Medulla oblongata (tissue), 1 donor: ENCODE measurements around the gene TMEM61.
"Not testable (repeated sequence)": the region's sequence is repeated elsewhere in the genome, so short reads cannot be mapped to it uniquely, and the experiment has no call there.

Experiments
- DNase-seq: peaks from one replicate; pipeline ENCODE4 v3.0.0-alpha.2; 2015; ENCODE audit errors: extremely low spot score

TMEM61 gene

DNA sequence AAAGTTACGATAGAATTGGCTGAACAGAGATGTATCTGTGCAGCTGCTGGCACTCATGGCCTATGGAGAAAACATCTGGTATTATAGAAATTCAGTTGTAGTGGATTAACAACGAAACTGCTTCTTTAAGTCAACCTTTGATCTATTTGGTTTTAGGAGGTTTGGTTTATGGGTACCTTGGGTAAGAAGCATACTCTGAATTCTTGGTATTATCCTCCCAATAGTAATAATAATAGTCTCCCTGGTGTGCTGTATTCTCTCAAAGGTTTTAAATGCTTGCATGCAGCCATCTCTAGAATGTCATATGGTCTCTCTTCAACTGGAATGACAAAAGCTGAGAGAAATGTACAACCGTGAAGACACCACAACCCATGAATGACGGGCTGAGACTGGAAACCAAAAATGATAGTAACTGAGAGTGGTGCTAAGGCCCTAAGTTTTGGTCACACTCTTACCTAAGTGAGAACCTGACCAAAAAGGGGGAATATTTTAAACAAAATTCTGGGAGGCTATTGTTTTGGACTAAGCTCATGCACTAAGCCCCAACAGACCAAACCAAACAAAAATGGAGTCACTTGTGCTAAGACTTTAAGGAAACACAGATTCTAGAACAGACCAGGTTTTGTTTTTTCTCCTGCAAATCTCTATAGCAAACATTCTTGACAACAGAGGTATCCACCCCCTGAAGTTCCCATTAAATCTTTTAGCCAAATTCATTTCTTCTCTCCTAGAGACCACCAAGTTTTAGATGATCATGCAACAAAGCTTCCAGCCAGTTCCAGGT is 17.6 kb upstream of the TMEM61 start:
- DNase-seq: no peak

DNA sequence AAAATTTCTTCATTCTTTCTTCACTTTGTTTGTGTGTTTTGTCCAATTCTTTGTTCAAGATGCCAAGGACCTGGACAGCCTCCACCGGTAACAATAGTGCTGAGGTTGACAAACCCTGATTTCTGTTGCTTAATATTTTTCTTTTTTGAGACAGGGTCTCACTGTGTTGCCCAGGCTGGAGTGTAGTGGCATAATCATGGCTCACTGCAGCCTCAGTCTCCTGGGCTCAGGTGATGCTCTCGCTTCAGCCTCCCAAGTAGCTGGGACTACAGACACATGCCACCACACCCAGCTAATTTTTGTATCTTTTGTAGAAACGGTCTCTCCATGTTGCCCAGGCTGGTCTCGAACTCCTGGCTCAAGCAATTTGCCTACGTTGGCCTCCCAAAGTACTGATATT is 16.6 kb upstream of the TMEM61 start:
- not testable (repeated sequence) for DNase-seq

DNA sequence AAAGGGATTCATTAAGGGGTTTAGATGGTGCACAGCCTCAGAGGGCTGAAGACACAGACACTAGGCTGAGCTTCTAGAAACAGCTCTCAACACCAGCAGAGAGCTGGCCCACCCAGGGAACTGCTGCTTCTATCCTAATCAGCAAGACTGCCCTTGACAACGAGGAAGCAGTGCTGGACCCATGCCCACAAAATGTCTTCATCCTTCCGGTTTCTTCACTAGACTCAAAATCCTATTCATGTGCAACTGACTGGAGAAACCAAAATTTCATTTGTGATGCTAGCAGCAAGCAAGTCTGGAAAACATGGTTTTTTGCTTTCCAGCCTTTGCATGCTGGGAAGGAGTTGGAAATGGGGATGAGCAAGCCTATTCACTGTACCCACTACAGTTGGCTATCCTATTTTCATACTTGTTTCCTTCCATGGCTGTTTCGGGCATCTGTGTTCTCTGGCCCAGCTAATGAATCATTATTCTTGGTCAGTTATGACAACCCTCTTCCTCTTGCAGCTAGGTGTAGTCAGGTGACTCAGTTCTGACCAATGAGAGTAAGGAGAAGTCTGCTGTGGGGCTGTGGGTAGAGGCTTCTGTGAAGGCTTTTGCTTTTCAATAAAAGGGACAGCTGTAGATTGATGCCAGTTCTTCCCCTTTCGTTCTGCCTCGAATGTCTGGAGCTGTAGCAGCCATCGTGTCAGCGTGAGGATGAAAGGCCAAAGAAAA is 14.6 kb upstream of the TMEM61 start:
- peak; percentile 40 for DNase-seq

GRCh38 chr1:54967372-54967771 is 13.1 kb upstream of the TMEM61 start:
- DNase-seq: no peak

DNA sequence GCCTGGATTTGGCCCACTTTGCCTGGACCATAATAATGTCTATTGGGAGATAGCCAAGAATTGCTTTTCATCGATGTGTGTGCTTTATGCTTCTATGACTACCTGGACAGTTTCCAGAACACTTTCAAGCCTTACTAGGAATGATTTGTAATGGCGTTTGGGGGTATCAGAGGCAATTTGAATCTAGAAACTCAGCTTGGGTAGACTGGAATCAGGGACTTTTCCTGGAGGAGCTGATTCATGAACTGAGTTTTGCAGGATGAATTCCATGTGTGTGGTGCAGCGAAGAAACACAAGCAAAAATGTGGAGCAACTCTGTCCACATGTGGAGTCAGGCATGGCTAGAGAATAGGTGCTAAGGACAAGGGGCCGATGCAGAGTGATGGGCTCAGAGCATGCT is 11.9 kb upstream of the TMEM61 start:
- no peak for DNase-seq

GRCh38 chr1:54969879-54970278 is 10.5 kb upstream of the TMEM61 start:
- no peak for DNase-seq

- DNase-seq: no peak
Observed at GRCh38 chr1:54970901-54971300, 9.5 kb upstream of the TMEM61 start.

DNA sequence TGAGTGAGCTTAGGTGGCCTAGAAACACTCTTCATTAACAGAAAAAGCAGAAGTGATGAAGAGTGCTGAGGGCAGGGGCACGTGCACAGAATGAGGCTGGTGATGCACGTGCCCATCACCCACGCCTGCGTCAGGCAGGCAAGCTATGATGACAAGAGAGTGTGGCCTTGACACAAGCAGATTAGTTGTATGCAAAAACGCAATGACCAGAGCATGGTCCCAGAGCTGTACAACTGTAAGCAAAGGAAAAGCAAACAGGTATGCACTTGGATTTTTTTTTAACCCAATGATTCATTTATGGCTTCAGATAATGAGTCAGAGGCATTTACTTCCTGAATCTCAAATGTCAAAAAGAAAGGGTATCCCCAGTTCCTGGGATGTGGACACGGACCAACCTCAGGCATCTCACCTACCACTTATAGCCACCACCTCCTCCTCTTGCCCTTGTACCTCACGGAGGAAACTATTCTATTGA is 9.1 kb upstream of the TMEM61 start:
- DNase-seq: no peak

DNA sequence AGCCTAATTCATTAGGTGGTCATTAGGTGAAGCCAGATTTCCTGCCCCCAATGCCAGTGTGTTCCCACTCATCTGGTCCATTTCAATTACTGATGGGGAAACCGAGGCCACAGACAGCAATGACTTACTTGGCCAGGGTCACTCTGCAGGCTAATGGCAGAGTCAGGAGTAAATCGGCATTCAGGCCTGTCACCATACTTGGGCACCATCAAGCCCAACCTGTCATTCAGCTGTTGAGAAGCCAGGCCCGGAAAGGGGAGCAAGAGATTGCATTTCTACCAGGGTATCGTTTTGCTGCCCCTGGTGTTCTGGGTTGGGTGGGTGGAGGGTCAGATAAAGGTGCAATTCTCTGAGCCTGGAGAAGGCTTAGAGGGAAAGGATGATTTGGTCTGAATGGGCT is 8.0 kb upstream of the TMEM61 start:
- no peak for DNase-seq

- peak; percentile 78 for DNase-seq
Observed at GRCh38 chr1:54973205-54973921, 7.1 kb upstream of the TMEM61 start.

GRCh38 chr1:54975356-54976108 is 4.9 kb upstream of the TMEM61 start:
- no peak for DNase-seq

- no peak for DNase-seq
Observed at GRCh38 chr1:54976747-54977146, 3.7 kb upstream of the TMEM61 start.

DNA sequence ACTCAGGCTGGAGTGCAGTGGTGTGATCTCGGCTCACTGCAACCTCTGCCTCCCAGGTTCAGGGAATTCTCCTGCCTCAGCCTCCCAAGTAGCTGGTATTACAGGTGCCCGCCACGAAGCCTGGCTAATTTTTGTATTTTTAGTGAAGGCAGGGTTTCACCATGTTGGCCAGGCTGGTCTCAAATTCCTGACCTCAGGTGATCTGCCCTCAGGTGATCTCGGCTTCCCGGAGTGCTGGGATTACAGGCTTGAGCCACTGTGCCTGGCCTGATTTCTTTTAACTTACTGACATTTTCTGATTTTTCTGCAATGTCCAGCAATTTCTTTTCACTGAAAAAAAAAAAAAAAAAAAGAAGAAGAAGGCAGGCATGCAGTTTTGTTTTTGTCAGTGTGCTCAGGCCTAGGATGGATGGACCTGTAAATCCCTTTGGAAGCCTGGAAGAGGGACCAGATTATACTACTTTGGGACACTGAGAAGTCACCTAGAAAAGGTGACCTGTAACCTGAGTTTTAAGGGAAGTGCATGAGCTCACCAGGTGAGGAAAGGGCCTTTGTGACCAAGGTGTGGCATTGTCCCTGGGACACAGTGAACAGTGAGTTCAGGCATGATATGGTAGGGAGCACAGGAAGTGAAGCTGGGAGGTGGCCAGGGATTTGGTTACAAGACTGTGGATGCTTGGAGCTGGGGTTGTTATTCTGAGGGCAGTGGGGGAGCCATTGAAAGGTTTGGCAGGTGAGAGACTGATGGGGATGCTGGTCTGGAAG is 2.7 kb upstream of the TMEM61 start:
- no peak for DNase-seq

GRCh38 chr1:54978528-54979326 is 1.7 kb upstream of the TMEM61 start:
- DNase-seq: no peak

GRCh38 chr1:54979327-54979891 is 1.0 kb upstream of the TMEM61 start:
- no peak for DNase-seq

DNA sequence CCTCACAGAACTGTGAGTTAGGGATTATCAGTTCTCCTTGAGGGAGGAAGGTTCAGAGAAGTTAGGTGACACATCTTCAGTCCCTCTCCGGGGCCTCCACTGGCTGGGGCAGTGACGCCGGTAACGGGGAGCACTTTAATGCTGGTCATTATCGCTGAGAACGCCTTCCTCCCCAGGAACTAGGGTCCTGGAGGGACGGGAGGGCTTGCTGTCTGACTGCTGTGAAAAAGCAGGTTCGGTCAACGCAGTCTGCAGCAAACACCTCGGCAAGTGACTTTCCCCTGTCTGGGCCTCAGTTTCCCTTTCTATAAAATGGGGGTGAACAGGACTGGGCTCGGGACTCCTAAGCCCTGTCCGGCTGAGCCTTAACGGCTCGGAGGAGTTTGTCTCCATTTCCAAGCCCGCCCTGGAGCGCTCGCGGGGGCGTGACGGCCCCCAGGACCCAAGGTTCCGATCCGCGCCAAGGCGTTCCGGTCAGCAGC is 341 bp upstream of the TMEM61 start:
- no peak for DNase-seq

DNA sequence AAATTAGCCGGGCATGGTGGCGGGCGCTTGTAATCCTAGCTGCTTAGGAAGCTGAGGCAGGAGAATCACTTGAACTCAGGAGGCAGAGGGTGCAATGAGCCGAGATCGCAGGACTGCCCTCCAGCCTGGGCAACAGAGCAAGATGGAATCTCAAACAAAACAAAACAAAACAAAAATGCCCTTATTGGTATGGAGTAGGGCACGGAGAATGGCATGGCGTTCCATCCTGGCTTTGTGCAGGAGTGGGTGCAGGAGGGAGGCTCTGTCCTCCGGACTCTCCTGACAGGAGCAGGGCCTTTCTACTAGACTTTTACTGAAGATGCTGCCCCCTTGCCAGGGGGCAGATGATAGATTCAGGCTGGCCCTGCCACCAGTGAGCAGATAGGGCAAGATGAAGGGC is 1.0 kb downstream of the TMEM61 start:
- no peak for DNase-seq

DNA sequence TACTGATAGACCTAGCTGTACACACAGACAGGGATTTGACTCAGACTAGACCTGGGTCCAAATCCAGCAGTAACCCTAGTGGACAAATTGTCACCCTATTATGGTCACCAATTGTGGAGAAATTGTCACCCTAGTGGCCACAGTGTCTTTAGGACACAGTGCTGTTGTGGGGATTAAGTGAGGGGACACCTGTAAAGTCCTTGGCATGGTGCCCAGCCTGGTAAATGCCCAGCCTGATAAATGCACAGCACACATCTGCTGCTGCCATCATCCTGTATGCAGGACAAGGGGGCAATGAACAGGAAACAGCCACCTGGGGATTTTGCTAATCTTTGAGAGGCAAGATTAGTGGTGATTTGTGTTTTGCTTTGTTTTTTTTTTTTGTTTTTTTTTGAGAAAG is 2.3 kb downstream of the TMEM61 start:
- no peak for DNase-seq

DNA sequence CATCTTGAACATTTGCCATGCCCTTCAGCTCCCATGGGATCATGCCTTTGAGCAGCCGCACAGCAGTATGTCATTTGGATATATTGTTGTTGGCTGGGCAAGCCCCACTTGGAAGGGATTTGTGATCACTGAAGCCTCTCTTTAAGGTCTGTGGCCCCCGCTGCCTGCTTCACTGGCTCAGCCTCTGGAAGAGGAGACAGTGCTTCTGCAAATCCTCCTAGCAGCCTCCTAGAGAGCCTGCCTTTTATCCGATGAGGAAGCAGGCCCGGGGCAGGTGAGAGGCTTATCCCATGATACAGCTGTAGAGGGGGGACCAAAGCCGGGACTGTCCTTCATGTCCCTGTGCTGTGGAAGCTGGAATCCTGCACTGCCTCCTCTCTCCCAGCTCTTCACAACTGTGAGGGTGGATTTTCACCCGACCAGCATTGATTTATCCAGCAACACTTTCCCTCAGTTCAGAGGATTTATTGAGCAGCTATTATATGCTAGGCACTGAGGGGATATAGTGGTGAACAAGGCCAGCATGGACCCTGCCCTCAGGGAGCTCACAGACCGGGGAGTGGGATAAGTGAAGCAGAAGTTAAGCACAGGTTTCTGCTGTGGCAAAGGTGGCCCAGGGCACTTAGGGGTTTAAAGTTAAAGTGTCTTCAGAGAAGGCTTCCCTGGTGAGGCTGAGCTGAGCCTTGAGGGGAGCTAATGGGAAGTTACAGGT is 3.9 kb downstream of the TMEM61 start:
- no peak for DNase-seq
